Calu3 (cell line): Measurements from ENCODE around the gene PRDX3. TPM values are rescaled to one million over a fixed set of nuclear protein-coding genes. Genes with fewer than 3 reads are reported as not detected.

Experiments used
- BruUV-seq: library from RNA; stranded (reverse); fragments of 400-500 nt; replicated peaks from 2 replicates; lab custom pipeline; 2021; lab: Mats Ljungman, UMichigan
- CTCF ChIA-PET: fragments of 300-600 bp; sonication (Branson Sonifier 250); formaldehyde crosslinking; loops from one replicate; lab custom pipeline; 2022; ENCODE audit warnings: antibody characterized with exemption; lab: Charles Lee
- DNase-seq: peaks from one replicate; pipeline ENCODE4 v3.0.0; 2022
- H3K27ac Mint-ChIP-seq: one replicate; pipeline ENCODE4 v1.8.0; 2022; ENCODE audit warnings: mixed read lengths; ENCODE audit not compliant: unreplicated experiment
- H3K27me3 Mint-ChIP-seq: one replicate; pipeline ENCODE4 v1.8.0; 2022; ENCODE audit warnings: mixed read lengths; ENCODE audit not compliant: unreplicated experiment
- H3K36me3 Mint-ChIP-seq: one replicate; pipeline ENCODE4 v1.8.0; 2022; ENCODE audit warnings: mild to moderate bottlenecking, moderate library complexity, mixed read lengths; ENCODE audit not compliant: insufficient read depth, unreplicated experiment
- H3K4me1 Mint-ChIP-seq: one replicate; pipeline ENCODE4 v1.8.0; 2022; ENCODE audit warnings: mild to moderate bottlenecking, low read depth, mixed read lengths; ENCODE audit not compliant: unreplicated experiment
- H3K4me3 Mint-ChIP-seq: one replicate; pipeline ENCODE4 v1.8.0; 2022; ENCODE audit warnings: mild to moderate bottlenecking, low read depth, moderate library complexity, mixed read lengths; ENCODE audit not compliant: unreplicated experiment
- H3K9me3 Mint-ChIP-seq: one replicate; pipeline ENCODE4 v1.8.0; 2022; ENCODE audit warnings: low read depth, mixed read lengths; ENCODE audit not compliant: unreplicated experiment
- intact Hi-C: fragments of 100-400 bp; cut with micrococcal nuclease; formaldehyde crosslinking; loops from one replicate; pipeline ENCODE4 v1.10.0; 2022; ENCODE audit not compliant: unreplicated experiment
- total RNA-seq: library from RNA; stranded (reverse); gene quantifications from 2 replicates; pipeline ENCODE4 v1.2.3, GENCODE V29; 2022
- TF ChIP-seq, protein P1 (sequence below): fragments of 200-600 bp; IDR thresholded peaks from one replicate; pipeline ENCODE4 v1.8.0; 2022; ENCODE audit warnings: antibody characterized with exemption; ENCODE audit not compliant: unreplicated experiment

The PRDX3 gene
- total RNA-seq, 1 experiment from 2014 or later = 114 TPM

DNA sequence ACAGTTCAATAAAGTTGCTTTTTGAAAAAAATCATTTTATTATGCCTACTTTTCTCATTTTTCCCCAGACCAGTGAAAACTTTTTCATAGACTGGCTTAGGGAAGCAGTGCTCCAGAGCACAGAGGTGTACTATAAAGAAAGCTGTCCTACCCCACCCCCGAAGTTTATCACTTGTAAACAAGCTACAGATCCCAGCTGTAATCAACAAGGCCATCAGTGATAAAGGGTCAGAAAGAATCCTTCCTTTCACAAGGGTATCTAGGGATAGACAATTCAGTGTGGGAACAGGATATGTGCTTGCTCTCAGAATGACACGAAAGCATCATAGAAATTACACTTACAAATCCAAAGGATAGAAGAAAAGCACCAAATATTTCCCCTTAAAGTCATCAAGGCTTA is 4.5 kb downstream of the PRDX3 start:
- H3K36me3 Mint-ChIP-seq = peaks cover 19% of the 10 kb centered on the region
- DNase-seq = no peak

DNA sequence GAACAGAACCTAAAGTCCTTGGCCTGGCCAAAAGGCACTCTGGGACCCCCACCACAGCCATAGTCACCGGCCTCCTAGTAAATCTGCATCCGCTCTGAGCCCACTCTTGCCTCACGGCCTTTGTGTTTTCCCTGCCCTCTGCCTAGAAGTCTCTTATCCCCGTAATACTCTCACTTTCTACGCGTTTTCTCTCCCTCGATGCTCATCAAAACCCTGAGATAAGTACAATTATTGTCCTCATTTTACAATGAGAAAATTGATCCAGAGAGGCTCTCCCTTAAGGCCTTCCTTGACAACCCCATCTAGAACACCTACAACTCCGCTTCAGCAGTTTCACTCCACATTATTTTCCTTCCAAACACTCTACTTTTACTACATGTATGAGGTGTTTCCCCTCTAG is 11.6 kb downstream of the PRDX3 start:
- H3K4me1 Mint-ChIP-seq = peaks cover 8% of the 10 kb centered on the region
- BruUV-seq = no TSS peak
- no peaks in the 10 kb centered on the region for H3K27me3 Mint-ChIP-seq
- CTCF ChIA-PET = interaction anchor here (1.3 kb wide), 1 partner anchor 278 kb away, joined by 3 read pairs; no protein-coding TSS in a partner anchor
- H3K27ac Mint-ChIP-seq = peak overlapping the region; percentile 7
- no peaks in the 10 kb centered on the region for H3K9me3 Mint-ChIP-seq
- no peak for DNase-seq
- TF ChIP-seq, protein P1, sequence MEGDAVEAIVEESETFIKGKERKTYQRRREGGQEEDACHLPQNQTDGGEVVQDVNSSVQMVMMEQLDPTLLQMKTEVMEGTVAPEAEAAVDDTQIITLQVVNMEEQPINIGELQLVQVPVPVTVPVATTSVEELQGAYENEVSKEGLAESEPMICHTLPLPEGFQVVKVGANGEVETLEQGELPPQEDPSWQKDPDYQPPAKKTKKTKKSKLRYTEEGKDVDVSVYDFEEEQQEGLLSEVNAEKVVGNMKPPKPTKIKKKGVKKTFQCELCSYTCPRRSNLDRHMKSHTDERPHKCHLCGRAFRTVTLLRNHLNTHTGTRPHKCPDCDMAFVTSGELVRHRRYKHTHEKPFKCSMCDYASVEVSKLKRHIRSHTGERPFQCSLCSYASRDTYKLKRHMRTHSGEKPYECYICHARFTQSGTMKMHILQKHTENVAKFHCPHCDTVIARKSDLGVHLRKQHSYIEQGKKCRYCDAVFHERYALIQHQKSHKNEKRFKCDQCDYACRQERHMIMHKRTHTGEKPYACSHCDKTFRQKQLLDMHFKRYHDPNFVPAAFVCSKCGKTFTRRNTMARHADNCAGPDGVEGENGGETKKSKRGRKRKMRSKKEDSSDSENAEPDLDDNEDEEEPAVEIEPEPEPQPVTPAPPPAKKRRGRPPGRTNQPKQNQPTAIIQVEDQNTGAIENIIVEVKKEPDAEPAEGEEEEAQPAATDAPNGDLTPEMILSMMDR = no peak
- peak overlapping the region; percentile 75 for H3K4me3 Mint-ChIP-seq
- H3K36me3 Mint-ChIP-seq = peaks cover 23% of the 10 kb centered on the region
- intact Hi-C loops = no loop called here

More for the DNA sequence above, 4.5 kb downstream of the PRDX3 start:
- no peaks in the 10 kb centered on the region for H3K9me3 Mint-ChIP-seq
- CTCF ChIA-PET = no interaction called here
- H3K4me1 Mint-ChIP-seq = peaks cover 8% of the 10 kb centered on the region
- no peak overlapping the region for H3K4me3 Mint-ChIP-seq
- H3K27me3 Mint-ChIP-seq = no peaks in the 10 kb centered on the region
- intact Hi-C loops = no loop called here
- TF ChIP-seq, protein P1 = no peak
- H3K27ac Mint-ChIP-seq = no peak overlapping the region
- BruUV-seq = no TSS peak

DNA sequence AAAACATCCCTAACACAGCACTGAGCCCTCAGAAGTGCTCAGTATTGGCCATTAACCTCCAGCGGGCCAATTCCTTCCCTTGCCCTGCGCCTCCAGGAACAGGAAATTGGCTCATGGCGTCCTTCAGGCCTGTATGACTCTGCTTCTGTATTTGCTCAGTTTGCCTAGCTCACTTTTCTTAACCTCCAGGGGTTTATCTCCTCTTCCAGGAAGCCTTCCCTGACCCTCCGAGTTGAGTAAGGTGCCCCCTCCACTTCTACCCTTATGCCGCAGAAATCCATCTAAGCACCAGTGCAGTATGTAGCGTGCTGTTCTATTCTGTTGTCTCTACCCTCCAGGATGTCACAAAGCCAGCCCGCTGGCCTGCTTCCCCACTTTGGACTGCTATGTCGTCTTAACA is 12.0 kb downstream of the PRDX3 start:
- H3K36me3 Mint-ChIP-seq = peaks cover 23% of the 10 kb centered on the region
- intact Hi-C loops = no loop called here
- no peaks in the 10 kb centered on the region for H3K9me3 Mint-ChIP-seq

DNA sequence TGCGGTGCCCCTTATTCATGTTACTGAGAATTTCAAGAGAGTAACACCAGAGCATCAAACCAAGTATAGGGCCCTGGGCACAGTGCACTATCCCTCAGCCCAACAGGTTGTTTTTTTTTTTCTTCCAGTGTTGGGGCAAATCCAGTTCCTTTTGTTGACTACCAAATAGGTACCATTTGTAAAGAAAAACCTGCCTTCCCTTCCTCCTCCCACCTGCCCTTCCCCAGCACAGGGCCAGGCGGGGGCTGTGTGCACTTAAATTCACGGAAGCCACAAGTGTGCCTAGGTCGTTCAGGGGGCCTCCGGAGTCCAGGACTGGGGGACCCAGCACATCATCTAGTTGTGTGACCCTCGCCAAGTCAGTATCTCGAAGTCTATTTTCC is 12.5 kb downstream of the PRDX3 start:
- BruUV-seq = no TSS peak
- TF ChIP-seq, protein P1 = no peak
- DNase-seq = no peak
- H3K36me3 Mint-ChIP-seq = peaks cover 20% of the 10 kb centered on the region
- peak overlapping the region; percentile 27 for H3K27ac Mint-ChIP-seq
- no peaks in the 10 kb centered on the region for H3K9me3 Mint-ChIP-seq
- peak overlapping the region; percentile 75 for H3K4me3 Mint-ChIP-seq
- intact Hi-C loops = no loop called here
- H3K4me1 Mint-ChIP-seq = peaks cover 8% of the 10 kb centered on the region
- no peaks in the 10 kb centered on the region for H3K27me3 Mint-ChIP-seq
- CTCF ChIA-PET = interaction anchor here (0.7 kb wide), 1 partner anchor 384 kb away, joined by 3 read pairs; no protein-coding TSS in a partner anchor

More for the DNA sequence above, 12.0 kb downstream of the PRDX3 start:
- DNase-seq = no peak
- CTCF ChIA-PET = interaction anchor here (1.3 kb wide), 1 partner anchor 279 kb away, joined by 3 read pairs; no protein-coding TSS in a partner anchor
- TF ChIP-seq, protein P1 = no peak
- peak overlapping the region; percentile 75 for H3K4me3 Mint-ChIP-seq
- BruUV-seq = no TSS peak
- H3K27me3 Mint-ChIP-seq = no peaks in the 10 kb centered on the region
- H3K27ac Mint-ChIP-seq = peak overlapping the region; percentile 7
- H3K4me1 Mint-ChIP-seq = peaks cover 8% of the 10 kb centered on the region
